OCI-LY7 (cell line): Measurements from ENCODE around the gene FHIT. TPM values are rescaled to one million over a fixed set of nuclear protein-coding genes. Genes with fewer than 3 reads are reported as not detected.

Source experiments
- BruUV-seq: library from RNA; stranded (reverse); fragments of 400-500 nt; replicated peaks from 2 replicates; lab custom pipeline; 2021; lab: Mats Ljungman, UMichigan
- CTCF ChIA-PET: fragments of 300-600 bp; sonication (Branson Sonifier 250); formaldehyde crosslinking; loops from one replicate; lab custom pipeline; 2022; ENCODE audit warnings: antibody characterized with exemption; ENCODE audit not compliant: unreplicated experiment; lab: Charles Lee
- POLR2A ChIA-PET: fragments of 300-600 bp; sonication (Branson Sonifier 250); formaldehyde crosslinking; loops from one replicate; lab custom pipeline; 2022; ENCODE audit warnings: antibody characterized with exemption; lab: Charles Lee
- DNase-seq: peaks from one replicate; pipeline ENCODE4 v3.0.0-alpha.2; 2015; ENCODE audit warnings: low spot score
- H2AFZ ChIP-seq: fragments of 200-600 bp; sonication (generic), shearing (Covaris generic); 2 replicates; pipeline ENCODE4 v1.6.1; 2014; ENCODE audit warnings: mild to moderate bottlenecking, antibody characterized with exemption, low read length, moderate library complexity
- H3K27ac ChIP-seq: fragments of 200-600 bp; sonication (generic); 2 replicates; pipeline ENCODE4 v1.5.1; 2014; ENCODE audit warnings: mixed run types, low read depth, mild to moderate bottlenecking, moderate library complexity, low read length, inconsistent platforms; ENCODE audit not compliant: poor library complexity, severe bottlenecking
- H3K36me3 ChIP-seq: fragments of 200-600 bp; sonication (generic); 2 replicates; pipeline ENCODE4 v1.6.1; 2014; ENCODE audit warnings: mild to moderate bottlenecking, antibody characterized with exemption, low read length, moderate library complexity, mixed read lengths; ENCODE audit not compliant: insufficient read depth
- H3K4me1 ChIP-seq: fragments of 200-600 bp; sonication (generic); 2 replicates; pipeline ENCODE4 v1.5.1; 2014; ENCODE audit warnings: mild to moderate bottlenecking, low read length; ENCODE audit not compliant: insufficient read depth, poor library complexity, severe bottlenecking
- H3K4me2 ChIP-seq: fragments of 200-600 bp; sonication (generic); 2 replicates; pipeline ENCODE4 v1.6.1; 2014; ENCODE audit warnings: mild to moderate bottlenecking, low read length
- H3K4me3 ChIP-seq: fragments of 200-600 bp; sonication (generic); 2 replicates; pipeline ENCODE4 v1.5.1; 2014; ENCODE audit warnings: mild to moderate bottlenecking, low read depth, low read length; ENCODE audit not compliant: poor library complexity, severe bottlenecking
- H3K79me2 ChIP-seq: fragments of 200-600 bp; sonication (generic); 2 replicates; pipeline ENCODE4 v1.6.1; 2016; ENCODE audit warnings: low read depth, mild to moderate bottlenecking, low read length, moderate library complexity, mixed read lengths; ENCODE audit not compliant: insufficient read depth
- H3K9me2 ChIP-seq: fragments of 200-600 bp; sonication (generic); 2 replicates; pipeline ENCODE4 v1.6.1; 2016; ENCODE audit warnings: mild to moderate bottlenecking, low read length, mixed read lengths; ENCODE audit not compliant: insufficient read depth
- H3K9me3 ChIP-seq: fragments of 200-600 bp; sonication (generic); 2 replicates; pipeline ENCODE4 v1.6.1; 2014; ENCODE audit warnings: mild to moderate bottlenecking, mixed run types, low read length, mixed read lengths
- H4K20me1 ChIP-seq: fragments of 200-600 bp; sonication (generic); 2 replicates; pipeline ENCODE4 v1.6.1; 2014; ENCODE audit warnings: mild to moderate bottlenecking, antibody characterized with exemption, low read length, moderate library complexity, mixed read lengths; ENCODE audit not compliant: insufficient read depth
- CTCF ChIP-seq: fragments of 200-600 bp; sonication (generic); conservative IDR thresholded peaks from 2 replicates; pipeline ENCODE4 v1.5.1; 2014; ENCODE audit warnings: mild to moderate bottlenecking, antibody characterized with exemption, low read length, moderate library complexity, mixed read lengths
- EZH2phosphoT487 ChIP-seq: fragments of 200-600 bp; sonication (generic); IDR thresholded peaks from 2 replicates; pipeline ENCODE4 v1.6.1; 2018; ENCODE audit warnings: low read depth, borderline replicate concordance, mild to moderate bottlenecking, mixed run types, antibody characterized with exemption, low read length, moderate library complexity, mixed read lengths
- intact Hi-C: fragments of 100-400 bp; cut with micrococcal nuclease; formaldehyde crosslinking; loops from one replicate; pipeline ENCODE4 v1.10.0; 2022; ENCODE audit not compliant: unreplicated experiment
- total RNA-seq, 2 experiments: library from RNA; depleted of rRNA in 1 of 2; stranded (reverse); fragments of >200 nt in 1 of 2; shearing (Covaris generic) in 1 of 2; gene quantifications; 2 replicates each; pipeline ENCODE4 v1.2.3, GENCODE V29; 2014 to 2022

FHIT gene
- total RNA-seq, 2 experiments from 2014 or later, result 5.0 to 10.9 TPM

GRCh38 chr3:60298141-60298540 lies 953.1 kb downstream of the FHIT start:
- no TSS peak for BruUV-seq
- no peaks in the 10 kb centered on the region for H3K9me3 ChIP-seq
- no peak for TF ChIP-seq CTCF
- TF ChIP-seq EZH2phosphoT487, result no peak
- CTCF ChIA-PET, result no interaction called here
- H3K79me2 ChIP-seq, result no peaks in the 10 kb centered on the region
- no peaks in the 10 kb centered on the region for H3K36me3 ChIP-seq
- no peak for DNase-seq
- H3K4me3 ChIP-seq, result no peak overlapping the region
- no peaks in the 10 kb centered on the region for H3K9me2 ChIP-seq
- no peak overlapping the region for H3K4me2 ChIP-seq
- H2AFZ ChIP-seq, result no peak overlapping the region
- POLR2A ChIA-PET, result no interaction called here
- H3K4me1 ChIP-seq, result no peaks in the 10 kb centered on the region
- H4K20me1 ChIP-seq, result no peaks in the 10 kb centered on the region
- H3K27ac ChIP-seq, result no peak overlapping the region
- intact Hi-C loops, result no loop called here

GRCh38 chr3:60294181-60294580 lies 957.1 kb downstream of the FHIT start:
- no peak for DNase-seq
- no peak overlapping the region for H3K4me2 ChIP-seq
- BruUV-seq, result no TSS peak
- H3K27ac ChIP-seq, result no peak overlapping the region
- H3K9me3 ChIP-seq, result no peaks in the 10 kb centered on the region
- H4K20me1 ChIP-seq, result no peaks in the 10 kb centered on the region
- H3K4me3 ChIP-seq, result no peak overlapping the region
- H3K79me2 ChIP-seq, result no peaks in the 10 kb centered on the region
- peaks cover 5% of the 10 kb centered on the region for H3K4me1 ChIP-seq
- H3K9me2 ChIP-seq, result no peaks in the 10 kb centered on the region
- ChIA-PET POLR2A (no interaction called here), CTCF (no interaction called here)
- no peak for TF ChIP-seq EZH2phosphoT487
- no peak for TF ChIP-seq CTCF
- no peak overlapping the region for H2AFZ ChIP-seq
- intact Hi-C loops, result no loop called here
- no peaks in the 10 kb centered on the region for H3K36me3 ChIP-seq

GRCh38 chr3:60291115-60291514 lies 960.1 kb downstream of the FHIT start:
- intact Hi-C loops, result no loop called here
- Histone ChIP-seq H3K9me2 (no peaks in the 10 kb centered on the region), H3K9me3 (no peaks in the 10 kb centered on the region), H4K20me1 (no peaks in the 10 kb centered on the region), H3K27ac (no peak overlapping the region), H3K79me2 (no peaks in the 10 kb centered on the region), H3K4me1 (peaks cover 5% of the 10 kb centered on the region), H3K4me2 (no peak overlapping the region), H2AFZ (peak overlapping the region; percentile 34; the same call in 1 of the 2 replicates), H3K4me3 (no peak overlapping the region), H3K36me3 (no peaks in the 10 kb centered on the region)
- ChIA-PET CTCF (no interaction called here), POLR2A (interaction anchor here (1.5 kb wide), 1 partner anchor 17 kb away, joined by 4 read pairs; no protein-coding TSS in a partner anchor)
- TF ChIP-seq CTCF, result no peak
- no TSS peak for BruUV-seq
- no peak for DNase-seq
